NCI-H1694 (cell line): Measurements from ENCODE around the gene DPP6.

Source experiments
- DNase-seq: peaks from one replicate; lab custom pipeline; 2025; lab: John Stamatoyannopoulos, UW

DPP6 gene

GRCh38 chr7:154832557-154833138 is 780.5 kb downstream of the DPP6 start:
- no peak for DNase-seq

GRCh38 chr7:154836021-154836448 is 783.8 kb downstream of the DPP6 start:
- no peak for DNase-seq

- no peak for DNase-seq
These were observed 784.9 kb downstream of the DPP6 start for GRCh38 chr7:154837087-154837486.

- no peak for DNase-seq
These were observed 785.4 kb downstream of the DPP6 start for GRCh38 chr7:154837622-154838021.

GRCh38 chr7:154840086-154840485 is 787.9 kb downstream of the DPP6 start:
- no peak for DNase-seq

- no peak for DNase-seq
These were observed 789.6 kb downstream of the DPP6 start for GRCh38 chr7:154841731-154842331.

- no peak for DNase-seq
These were observed 790.4 kb downstream of the DPP6 start for GRCh38 chr7:154842591-154842990.

GRCh38 chr7:154843670-154844237 is 791.6 kb downstream of the DPP6 start:
- DNase-seq = no peak

- no peak for DNase-seq
These were observed 792.3 kb downstream of the DPP6 start for GRCh38 chr7:154844499-154844898.

- DNase-seq = no peak
These were observed 792.8 kb downstream of the DPP6 start for GRCh38 chr7:154844955-154845354.

- no peak for DNase-seq
These were observed 796.3 kb downstream of the DPP6 start for GRCh38 chr7:154848464-154848863.

- no peak for DNase-seq
These were observed 800.0 kb downstream of the DPP6 start for GRCh38 chr7:154852205-154852604.

- no peak for DNase-seq
These were observed 801.0 kb downstream of the DPP6 start for GRCh38 chr7:154853063-154853726.

GRCh38 chr7:154853727-154854095 is 801.5 kb downstream of the DPP6 start:
- DNase-seq = no peak

- DNase-seq = no peak
These were observed 802.6 kb downstream of the DPP6 start for GRCh38 chr7:154854836-154855235.

GRCh38 chr7:154855366-154855765 is 803.2 kb downstream of the DPP6 start:
- DNase-seq = no peak

GRCh38 chr7:154856733-154857132 is 804.5 kb downstream of the DPP6 start:
- DNase-seq = no peak

- DNase-seq = no peak
These were observed 805.0 kb downstream of the DPP6 start for GRCh38 chr7:154857240-154857639.

GRCh38 chr7:154857728-154858681 is 805.8 kb downstream of the DPP6 start:
- DNase-seq = no peak

GRCh38 chr7:154858836-154859537 is 806.8 kb downstream of the DPP6 start:
- DNase-seq = no peak
